Thymus (tissue), 11 donors: ENCODE measurements around the gene UVSSA. TPM values are rescaled to one million over a fixed set of nuclear protein-coding genes. Genes with fewer than 3 reads are reported as not detected.

Source experiments
- DNase-seq, 9 donors: peaks; one replicate each; pipeline ENCODE4 v3.0.0-alpha.2; 2013; ENCODE audit warnings: low spot score in 9 of 9, low read depth in 6 of 9, missing footprints in 1 of 9
- H3K27ac ChIP-seq, 2 donors: one replicate each; pipeline ENCODE4 v1.5.1; 2013; ENCODE audit warnings: control low read depth in 1 of 2, low read depth in 1 of 2, low read length in 1 of 2, mild to moderate bottlenecking in 1 of 2, moderate library complexity in 1 of 2
- H3K27me3 ChIP-seq, 2 donors: one replicate each; pipeline ENCODE4 v1.5.1; 2013; ENCODE audit warnings: low read length in 1 of 2; ENCODE audit not compliant: control insufficient read depth in 2 of 2, insufficient read depth in 1 of 2
- H3K36me3 ChIP-seq, 2 donors: one replicate each; pipeline ENCODE4 v1.5.1; 2013; ENCODE audit warnings: low read length in 1 of 2, mild to moderate bottlenecking in 1 of 2, moderate library complexity in 1 of 2; ENCODE audit not compliant: control insufficient read depth in 2 of 2, insufficient read depth in 2 of 2
- H3K4me1 ChIP-seq, 2 donors: one replicate each; pipeline ENCODE4 v1.5.1; 2013; ENCODE audit warnings: low read length in 2 of 2; ENCODE audit not compliant: control insufficient read depth in 2 of 2, insufficient read depth in 2 of 2
- H3K4me3 ChIP-seq, 2 donors: one replicate each; pipeline ENCODE4 v1.5.1; 2013; ENCODE audit warnings: low read length in 2 of 2, control low read depth in 1 of 2, mild to moderate bottlenecking in 1 of 2
- H3K9me3 ChIP-seq, 2 donors: one replicate each; pipeline ENCODE4 v1.5.1; 2013; ENCODE audit warnings: low read length in 1 of 2, mild to moderate bottlenecking in 1 of 2; ENCODE audit not compliant: control insufficient read depth in 2 of 2, insufficient read depth in 1 of 2
- WGBS: extraction: QIAGEN DNeasy Blood & Tissue Kit; methylation state at CpG from one replicate; pipeline ENCODE4 v1.1.7; 2013; 5-methylcytosine and 5-hydroxymethylcytosine counted together
- polyA plus RNA-seq: library from polyadenylated mRNA; stranded (reverse); fragments of 200-250 nt; gene quantifications from one replicate; pipeline ENCODE4 v1.2.3, GENCODE V29; 2013
- total RNA-seq: library from RNA; stranded (reverse); fragments of 120-200 nt; gene quantifications from one replicate; pipeline ENCODE4 v1.2.4, GENCODE V29; 2013
- donor health status: healthy.

UVSSA gene
- total and polyA plus RNA-seq, 2 donors, result 3.9 to 15.4 TPM

GRCh38 chr4:1353186-1354055 lies 6.4 kb downstream of the UVSSA start:
- WGBS, result 96% methylated on average over 30 of the region's 30 CpGs
- no peak for DNase-seq

GRCh38 chr4:1354136-1354982 lies 7.4 kb downstream of the UVSSA start:
- Histone ChIP-seq H3K27ac (no peak overlapping the region), H3K36me3 (peaks cover 22 to 63% of the 10 kb centered on the region in 2 donors), H3K27me3 (no peaks in the 10 kb centered on the region), H3K9me3 (no peaks in the 10 kb centered on the region), H3K4me3 (no peak overlapping the region), H3K4me1 (peaks cover 0 to 8% of the 10 kb centered on the region in 2 donors)
- no peak for DNase-seq
- WGBS, result 97% methylated on average over 36 of the region's 36 CpGs

More at GRCh38 chr4:1353186-1354055, 6.4 kb downstream of the UVSSA start:
- Histone ChIP-seq H3K27ac (no peak overlapping the region), H3K4me1 (peaks cover 0 to 11% of the 10 kb centered on the region in 2 donors), H3K9me3 (no peaks in the 10 kb centered on the region), H3K36me3 (peaks cover 22 to 60% of the 10 kb centered on the region in 2 donors), H3K4me3 (no peak overlapping the region), H3K27me3 (no peaks in the 10 kb centered on the region)

- H3K4me3 ChIP-seq, result no peak overlapping the region
- H3K27me3 ChIP-seq, result no peaks in the 10 kb centered on the region
- H3K9me3 ChIP-seq, result no peaks in the 10 kb centered on the region
- H3K4me1 ChIP-seq, result peaks cover 0 to 8% of the 10 kb centered on the region in 2 donors
- 99% methylated on average over 18 of the region's 18 CpGs for WGBS
- H3K27ac ChIP-seq, result no peak overlapping the region
- H3K36me3 ChIP-seq, result peaks cover 22 to 61% of the 10 kb centered on the region in 2 donors
- DNase-seq, result no peak
These were observed 7.9 kb downstream of the UVSSA start for GRCh38 chr4:1354983-1355275.

GRCh38 chr4:1355378-1355777 lies 8.4 kb downstream of the UVSSA start:
- Histone ChIP-seq H3K4me3 (no peak overlapping the region), H3K27ac (no peak overlapping the region), H3K27me3 (no peaks in the 10 kb centered on the region), H3K9me3 (no peaks in the 10 kb centered on the region), H3K36me3 (peaks cover 22 to 59% of the 10 kb centered on the region in 2 donors), H3K4me1 (peaks cover 0 to 4% of the 10 kb centered on the region in 2 donors)
- WGBS, result 97% methylated on average over 14 of the region's 14 CpGs
- no peak for DNase-seq

GRCh38 chr4:1356181-1356998 lies 9.4 kb downstream of the UVSSA start:
- Histone ChIP-seq H3K36me3 (peaks cover 22 to 60% of the 10 kb centered on the region in 2 donors), H3K9me3 (no peaks in the 10 kb centered on the region), H3K27me3 (no peaks in the 10 kb centered on the region), H3K27ac (no peak overlapping the region), H3K4me3 (no peak overlapping the region), H3K4me1 (peaks cover 0 to 3% of the 10 kb centered on the region in 2 donors)
- 79% methylated on average over 28 of the region's 28 CpGs for WGBS
- peak in 4 of 9 donors; percentile 18 to 47 (median 34) for DNase-seq

DNA sequence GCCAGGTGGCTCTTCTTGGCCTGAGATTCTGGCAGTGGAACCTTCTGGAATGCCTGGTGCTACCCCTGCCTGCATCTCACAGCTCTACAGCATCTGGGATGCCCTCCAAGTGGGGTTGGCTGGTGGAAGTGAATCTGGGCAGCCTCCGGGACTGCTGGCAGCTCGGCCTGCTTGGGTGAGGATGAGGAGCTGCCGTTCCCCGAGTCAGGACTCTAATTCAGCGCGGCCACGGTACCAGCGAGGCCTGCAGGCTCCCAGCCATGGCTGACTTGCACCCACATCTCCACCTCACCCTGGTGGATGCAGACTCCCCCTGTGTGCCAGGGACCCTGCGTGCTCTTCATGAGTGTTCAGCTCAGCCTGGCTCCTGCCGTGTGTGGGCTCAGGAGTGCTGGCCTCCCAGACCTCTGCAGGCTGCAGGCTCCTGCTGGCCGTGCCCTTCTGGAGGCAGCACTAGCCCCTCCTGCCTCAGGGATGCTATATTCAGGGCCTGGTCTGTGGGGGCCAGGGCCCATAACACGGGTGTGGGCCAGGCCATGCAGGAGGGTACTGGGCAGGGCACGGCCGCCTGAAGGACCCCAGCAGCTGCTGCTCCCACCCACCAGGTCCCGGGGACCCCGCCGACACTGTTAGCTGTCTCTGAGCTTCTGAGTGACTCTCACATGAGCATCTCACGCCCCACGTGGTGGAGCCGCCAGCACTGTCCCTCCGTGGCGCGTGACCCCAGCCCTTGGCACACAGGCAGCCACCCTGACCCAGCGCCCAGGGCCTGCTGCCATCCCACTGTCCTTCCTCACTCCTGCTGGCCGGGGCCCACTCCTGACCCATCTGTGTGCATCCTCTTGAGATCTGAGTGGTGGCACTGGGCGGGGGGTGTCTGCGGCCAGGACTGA lies 10.6 kb downstream of the UVSSA start:
- Histone ChIP-seq H3K9me3 (no peaks in the 10 kb centered on the region), H3K4me3 (no peak overlapping the region), H3K4me1 (no peaks in the 10 kb centered on the region), H3K27me3 (no peaks in the 10 kb centered on the region), H3K36me3 (peaks cover 17 to 56% of the 10 kb centered on the region in 2 donors), H3K27ac (no peak overlapping the region)
- 98% methylated on average over 27 of the region's 27 CpGs for WGBS
- no peak for DNase-seq

GRCh38 chr4:1358421-1359143 lies 11.6 kb downstream of the UVSSA start:
- no peak for DNase-seq
- Histone ChIP-seq H3K4me3 (no peak overlapping the region), H3K4me1 (no peaks in the 10 kb centered on the region), H3K9me3 (no peaks in the 10 kb centered on the region), H3K27me3 (no peaks in the 10 kb centered on the region), H3K27ac (no peak overlapping the region), H3K36me3 (peaks cover 10 to 50% of the 10 kb centered on the region in 2 donors)
- 99% methylated on average over 38 of the region's 38 CpGs for WGBS

GRCh38 chr4:1359144-1359501 lies 12.1 kb downstream of the UVSSA start:
- H3K27me3 ChIP-seq, result no peaks in the 10 kb centered on the region
- WGBS, result 89% methylated on average over 14 of the region's 14 CpGs
- no peaks in the 10 kb centered on the region for H3K9me3 ChIP-seq
- DNase-seq, result no peak
- H3K4me3 ChIP-seq, result no peak overlapping the region
- no peak overlapping the region for H3K27ac ChIP-seq
- H3K4me1 ChIP-seq, result no peaks in the 10 kb centered on the region
- H3K36me3 ChIP-seq, result peaks cover 10 to 46% of the 10 kb centered on the region in 2 donors
